KMS-11 (cell line): ENCODE measurements around the gene KY.

ENCODE experiments used
- H2AFZ ChIP-seq: fragments of 200-600 bp; sonication (generic); 2 replicates; pipeline ENCODE4 v1.6.1; 2016; ENCODE audit warnings: antibody characterized with exemption, mixed run types, low read depth
- H3K27ac ChIP-seq: fragments of 200-600 bp; sonication (generic); 2 replicates; pipeline ENCODE4 v1.6.1; 2016; ENCODE audit warnings: mild to moderate bottlenecking, mixed run types
- H3K27me3 ChIP-seq: fragments of 200-600 bp; sonication (generic); 2 replicates; pipeline ENCODE4 v1.6.1; 2017; ENCODE audit warnings: mild to moderate bottlenecking, low read depth, mixed run types, moderate library complexity; ENCODE audit not compliant: insufficient read depth
- H3K36me3 ChIP-seq: fragments of 200-600 bp; sonication (generic); 2 replicates; pipeline ENCODE4 v1.6.1; 2017; ENCODE audit warnings: mild to moderate bottlenecking, mixed run types; ENCODE audit not compliant: insufficient read depth
- H3K4me1 ChIP-seq: fragments of 200-600 bp; sonication (generic); 2 replicates; pipeline ENCODE4 v1.6.1; 2016; ENCODE audit warnings: mild to moderate bottlenecking, low read depth, mixed run types; ENCODE audit not compliant: poor library complexity, severe bottlenecking
- H3K4me2 ChIP-seq: fragments of 200-600 bp; sonication (generic); 2 replicates; pipeline ENCODE4 v1.7.0; 2016; ENCODE audit warnings: mild to moderate bottlenecking, mixed run types
- H3K4me3 ChIP-seq: fragments of 200-600 bp; sonication (generic); IDR thresholded peaks from 2 replicates; pipeline ENCODE4 v1.6.1; 2017; ENCODE audit warnings: low read depth, low read length, mixed read lengths; ENCODE audit not compliant: insufficient read depth
- H3K79me2 ChIP-seq: fragments of 200-600 bp; sonication (generic); 2 replicates; pipeline ENCODE4 v1.6.1; 2016; ENCODE audit warnings: low read depth, mixed run types; ENCODE audit not compliant: insufficient read depth
- H3K9ac ChIP-seq: fragments of 200-600 bp; sonication (generic); 2 replicates; pipeline ENCODE4 v1.6.1; 2016; ENCODE audit warnings: mild to moderate bottlenecking, mixed run types
- H4K20me1 ChIP-seq: fragments of 200-600 bp; sonication (generic); 2 replicates; pipeline ENCODE4 v1.6.1; 2016; ENCODE audit warnings: mild to moderate bottlenecking, mixed run types; ENCODE audit not compliant: insufficient read depth
- TF ChIP-seq, protein P1 (sequence below): fragments of 200-600 bp; sonication (generic); conservative IDR thresholded peaks from 2 replicates; pipeline ENCODE4 v1.6.1; 2017; ENCODE audit warnings: low read depth, mild to moderate bottlenecking, antibody characterized with exemption, low read length, moderate library complexity, mixed read lengths

Gene KY

DNA sequence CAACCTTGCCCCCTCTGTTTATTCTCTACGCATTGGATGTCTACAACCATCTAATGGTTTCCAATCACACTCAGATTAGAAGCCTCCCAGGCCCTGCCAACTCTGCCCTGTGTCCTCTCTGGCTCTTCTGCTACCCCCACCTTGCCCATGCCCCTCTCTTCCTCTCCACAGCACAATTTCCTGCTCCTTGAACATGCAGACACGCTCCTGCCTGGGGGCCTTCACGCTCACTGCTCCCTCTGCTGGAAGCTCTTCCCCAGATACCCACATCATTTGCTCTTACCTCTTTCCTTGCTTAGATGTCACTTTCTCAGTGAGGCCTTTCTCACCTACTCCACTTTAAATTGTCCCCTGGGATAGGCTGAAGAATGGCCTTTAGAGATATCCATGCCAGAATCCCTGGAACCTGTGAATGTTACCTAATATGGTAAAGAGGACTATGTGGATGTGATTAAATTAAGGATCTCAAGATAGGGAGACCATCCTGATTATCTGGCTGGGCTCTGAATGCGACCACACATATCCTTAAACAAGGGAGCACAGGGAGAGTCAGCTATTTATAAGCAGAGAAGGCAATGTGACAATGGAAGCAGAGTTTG, 9.9 kb downstream of the KY start:
- TF ChIP-seq, protein P1, sequence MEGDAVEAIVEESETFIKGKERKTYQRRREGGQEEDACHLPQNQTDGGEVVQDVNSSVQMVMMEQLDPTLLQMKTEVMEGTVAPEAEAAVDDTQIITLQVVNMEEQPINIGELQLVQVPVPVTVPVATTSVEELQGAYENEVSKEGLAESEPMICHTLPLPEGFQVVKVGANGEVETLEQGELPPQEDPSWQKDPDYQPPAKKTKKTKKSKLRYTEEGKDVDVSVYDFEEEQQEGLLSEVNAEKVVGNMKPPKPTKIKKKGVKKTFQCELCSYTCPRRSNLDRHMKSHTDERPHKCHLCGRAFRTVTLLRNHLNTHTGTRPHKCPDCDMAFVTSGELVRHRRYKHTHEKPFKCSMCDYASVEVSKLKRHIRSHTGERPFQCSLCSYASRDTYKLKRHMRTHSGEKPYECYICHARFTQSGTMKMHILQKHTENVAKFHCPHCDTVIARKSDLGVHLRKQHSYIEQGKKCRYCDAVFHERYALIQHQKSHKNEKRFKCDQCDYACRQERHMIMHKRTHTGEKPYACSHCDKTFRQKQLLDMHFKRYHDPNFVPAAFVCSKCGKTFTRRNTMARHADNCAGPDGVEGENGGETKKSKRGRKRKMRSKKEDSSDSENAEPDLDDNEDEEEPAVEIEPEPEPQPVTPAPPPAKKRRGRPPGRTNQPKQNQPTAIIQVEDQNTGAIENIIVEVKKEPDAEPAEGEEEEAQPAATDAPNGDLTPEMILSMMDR = no peak
- Histone ChIP-seq H3K4me2 (no peak overlapping the region), H3K79me2 (no peaks in the 10 kb centered on the region), H3K27ac (no peak overlapping the region), H4K20me1 (no peaks in the 10 kb centered on the region), H2AFZ (no peak overlapping the region), H3K9ac (no peak overlapping the region), H3K4me1 (no peaks in the 10 kb centered on the region), H3K4me3 (no peak overlapping the region), H3K36me3 (no peaks in the 10 kb centered on the region), H3K27me3 (no peaks in the 10 kb centered on the region)

DNA sequence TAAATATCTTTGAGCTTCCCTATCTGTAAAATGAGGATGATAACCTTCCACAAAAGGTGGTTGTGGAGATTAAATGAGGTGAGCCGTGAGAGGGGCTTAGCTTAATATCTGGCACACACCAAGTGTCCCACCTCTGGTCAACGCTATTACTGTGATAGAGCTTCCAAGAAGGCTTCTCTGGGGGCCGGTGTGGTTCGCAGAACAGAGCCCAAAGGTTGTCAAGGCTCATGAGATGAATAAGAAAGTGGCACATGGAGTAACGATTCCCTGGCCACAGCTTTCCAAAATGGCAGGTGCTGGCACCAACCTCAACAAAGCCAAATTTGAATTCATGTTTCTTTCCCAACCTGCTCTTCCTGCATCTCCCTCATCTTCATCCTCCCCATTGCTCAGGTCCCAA, 10.4 kb downstream of the KY start:
- Histone ChIP-seq H3K27ac (no peak overlapping the region), H3K4me3 (no peak overlapping the region), H4K20me1 (no peaks in the 10 kb centered on the region), H3K27me3 (no peaks in the 10 kb centered on the region), H2AFZ (no peak overlapping the region), H3K9ac (no peak overlapping the region), H3K4me2 (no peak overlapping the region), H3K36me3 (no peaks in the 10 kb centered on the region), H3K4me1 (no peaks in the 10 kb centered on the region), H3K79me2 (no peaks in the 10 kb centered on the region)
- TF ChIP-seq, protein P1 = no peak

DNA sequence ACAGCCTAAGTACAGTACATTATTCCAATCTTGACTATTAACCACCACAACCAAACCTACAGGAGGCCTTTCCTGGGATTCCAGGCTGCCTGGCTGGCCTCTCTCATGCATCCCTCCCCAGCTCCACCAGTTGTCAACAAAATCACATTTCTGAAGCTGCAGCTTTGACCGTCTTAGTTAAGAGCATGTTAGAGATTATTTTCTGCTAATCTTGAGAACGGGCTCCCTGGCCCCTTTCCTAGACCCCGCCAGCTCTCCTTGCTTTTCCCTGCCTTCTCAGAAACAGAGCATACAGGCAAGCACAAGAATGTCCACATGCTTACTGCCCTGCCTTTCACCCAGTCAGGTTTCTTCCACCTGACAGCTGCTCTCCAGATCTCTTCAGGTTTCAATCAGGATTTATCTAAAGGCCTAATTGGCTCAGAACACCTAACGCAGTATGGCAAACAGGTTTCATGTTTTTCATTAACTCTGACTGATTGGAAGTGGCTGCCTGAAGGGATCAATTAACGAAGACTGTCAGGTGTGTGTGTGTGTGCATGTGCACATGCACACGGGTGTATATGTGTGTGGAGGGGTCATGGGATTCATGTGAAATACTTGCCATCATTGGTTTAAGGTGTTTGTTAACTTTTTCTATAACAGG, 12.3 kb downstream of the KY start:
- no peaks in the 10 kb centered on the region for H3K36me3 ChIP-seq
- H3K4me3 ChIP-seq = no peak overlapping the region
- no peak overlapping the region for H3K9ac ChIP-seq
- H3K4me1 ChIP-seq = no peaks in the 10 kb centered on the region
- H3K27me3 ChIP-seq = no peaks in the 10 kb centered on the region
- no peaks in the 10 kb centered on the region for H3K79me2 ChIP-seq
- TF ChIP-seq, protein P1 = no peak
- no peak overlapping the region for H3K4me2 ChIP-seq
- H4K20me1 ChIP-seq = no peaks in the 10 kb centered on the region
- H3K27ac ChIP-seq = no peak overlapping the region
- H2AFZ ChIP-seq = no peak overlapping the region

DNA sequence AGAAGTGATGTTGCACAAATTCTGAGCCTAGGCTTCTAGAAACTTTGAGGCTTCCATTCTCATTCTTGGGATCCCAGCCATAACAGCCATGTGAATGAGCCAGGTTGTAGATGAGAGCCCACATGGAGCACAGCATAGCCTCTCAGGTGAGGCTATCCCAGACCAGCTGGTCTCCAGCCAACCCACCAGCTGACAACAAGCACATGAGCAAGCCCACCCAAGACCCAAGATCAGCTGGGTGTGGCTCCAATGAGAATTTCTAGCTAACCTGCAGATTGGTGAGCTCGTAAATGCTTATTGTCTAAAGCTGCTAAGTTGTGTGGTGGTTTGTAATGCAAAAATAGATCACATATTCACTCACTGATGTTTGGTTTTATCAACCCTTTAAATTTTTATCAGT, 14.4 kb downstream of the KY start:
- Histone ChIP-seq H3K27ac (no peak overlapping the region), H3K9ac (no peak overlapping the region), H3K27me3 (no peaks in the 10 kb centered on the region), H3K4me2 (no peak overlapping the region), H3K4me3 (no peak overlapping the region), H4K20me1 (no peaks in the 10 kb centered on the region), H2AFZ (no peak overlapping the region), H3K36me3 (no peaks in the 10 kb centered on the region), H3K79me2 (no peaks in the 10 kb centered on the region), H3K4me1 (no peaks in the 10 kb centered on the region)
- TF ChIP-seq, protein P1 = no peak
